Hepatocyte (in vitro differentiated cells): ENCODE data around the gene ANKRD29.

Experiments used
- EZH2 ChIP-seq: fragments of 200-600 bp; sonication (generic); IDR thresholded peaks from 2 replicates; pipeline ENCODE4 v1.6.1; 2016; ENCODE audit warnings: antibody characterized with exemption, mild to moderate bottlenecking, borderline replicate concordance
- EZH2phosphoT487 ChIP-seq: fragments of 200-600 bp; sonication (generic); IDR thresholded peaks from one replicate; pipeline ENCODE4 v1.6.1; 2018; ENCODE audit warnings: antibody characterized with exemption, mild to moderate bottlenecking, low read depth, moderate library complexity; ENCODE audit not compliant: unreplicated experiment, severe bottlenecking
- TF ChIP-seq, protein P1 (sequence below): fragments of 200-600 bp; sonication (generic); IDR thresholded peaks from 2 replicates; pipeline ENCODE4 v1.5.1; 2016; ENCODE audit warnings: antibody characterized with exemption, mild to moderate bottlenecking; ENCODE audit not compliant: poor library complexity

- no peak for TF ChIP-seq EZH2phosphoT487
- no peak for TF ChIP-seq EZH2
- TF ChIP-seq, protein P1, sequence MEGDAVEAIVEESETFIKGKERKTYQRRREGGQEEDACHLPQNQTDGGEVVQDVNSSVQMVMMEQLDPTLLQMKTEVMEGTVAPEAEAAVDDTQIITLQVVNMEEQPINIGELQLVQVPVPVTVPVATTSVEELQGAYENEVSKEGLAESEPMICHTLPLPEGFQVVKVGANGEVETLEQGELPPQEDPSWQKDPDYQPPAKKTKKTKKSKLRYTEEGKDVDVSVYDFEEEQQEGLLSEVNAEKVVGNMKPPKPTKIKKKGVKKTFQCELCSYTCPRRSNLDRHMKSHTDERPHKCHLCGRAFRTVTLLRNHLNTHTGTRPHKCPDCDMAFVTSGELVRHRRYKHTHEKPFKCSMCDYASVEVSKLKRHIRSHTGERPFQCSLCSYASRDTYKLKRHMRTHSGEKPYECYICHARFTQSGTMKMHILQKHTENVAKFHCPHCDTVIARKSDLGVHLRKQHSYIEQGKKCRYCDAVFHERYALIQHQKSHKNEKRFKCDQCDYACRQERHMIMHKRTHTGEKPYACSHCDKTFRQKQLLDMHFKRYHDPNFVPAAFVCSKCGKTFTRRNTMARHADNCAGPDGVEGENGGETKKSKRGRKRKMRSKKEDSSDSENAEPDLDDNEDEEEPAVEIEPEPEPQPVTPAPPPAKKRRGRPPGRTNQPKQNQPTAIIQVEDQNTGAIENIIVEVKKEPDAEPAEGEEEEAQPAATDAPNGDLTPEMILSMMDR = no peak
Measured at GRCh38 chr18:23710068-23710527, 47.4 kb upstream of the ANKRD29 start.
